ENCODE data around the gene KCNH5. TPM values are rescaled to one million over a fixed set of nuclear protein-coding genes. Genes with fewer than 3 reads are reported as not detected.
"Not testable (repeated sequence)": the region's sequence is repeated elsewhere in the genome, so short reads cannot be mapped to it uniquely, and the experiment has no call there.

The KCNH5 gene
- total RNA-seq, 2 experiments from 2014 or later, result not detected

DNA sequence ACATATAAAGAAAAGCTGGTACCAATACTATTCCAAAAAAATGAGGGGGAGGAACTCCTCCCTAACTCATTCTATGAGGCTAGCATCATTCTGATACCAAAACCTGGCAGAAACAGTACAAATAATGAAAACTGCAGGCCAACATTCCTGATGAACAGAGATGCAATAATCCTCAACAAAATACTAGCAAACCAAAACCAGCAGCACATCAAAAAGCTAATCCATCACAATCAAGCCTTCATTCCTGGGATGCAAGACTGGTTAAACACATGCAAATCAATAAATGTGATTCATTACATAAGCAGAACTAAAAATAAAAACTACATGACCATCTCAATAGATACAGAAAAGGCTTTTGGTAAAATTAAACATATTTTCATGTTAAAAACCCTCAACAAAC, 281.3 kb downstream of the KCNH5 start:
- H3K27ac Mint-ChIP-seq, result no peak overlapping the region
- no peaks in the 10 kb centered on the region for H3K36me3 Mint-ChIP-seq (ENCODE audit: low read depth)
- no peaks in the 10 kb centered on the region for H3K27me3 Mint-ChIP-seq
- intact Hi-C loops (cut with micrococcal nuclease), result no loop called here
- no peaks in the 10 kb centered on the region for H3K4me1 Mint-ChIP-seq (ENCODE audit: low read depth)
- POLR2A ChIA-PET, result no interaction called here
- H3K9me3 Mint-ChIP-seq, result no peaks in the 10 kb centered on the region
- TF ChIP-seq, protein P1, sequence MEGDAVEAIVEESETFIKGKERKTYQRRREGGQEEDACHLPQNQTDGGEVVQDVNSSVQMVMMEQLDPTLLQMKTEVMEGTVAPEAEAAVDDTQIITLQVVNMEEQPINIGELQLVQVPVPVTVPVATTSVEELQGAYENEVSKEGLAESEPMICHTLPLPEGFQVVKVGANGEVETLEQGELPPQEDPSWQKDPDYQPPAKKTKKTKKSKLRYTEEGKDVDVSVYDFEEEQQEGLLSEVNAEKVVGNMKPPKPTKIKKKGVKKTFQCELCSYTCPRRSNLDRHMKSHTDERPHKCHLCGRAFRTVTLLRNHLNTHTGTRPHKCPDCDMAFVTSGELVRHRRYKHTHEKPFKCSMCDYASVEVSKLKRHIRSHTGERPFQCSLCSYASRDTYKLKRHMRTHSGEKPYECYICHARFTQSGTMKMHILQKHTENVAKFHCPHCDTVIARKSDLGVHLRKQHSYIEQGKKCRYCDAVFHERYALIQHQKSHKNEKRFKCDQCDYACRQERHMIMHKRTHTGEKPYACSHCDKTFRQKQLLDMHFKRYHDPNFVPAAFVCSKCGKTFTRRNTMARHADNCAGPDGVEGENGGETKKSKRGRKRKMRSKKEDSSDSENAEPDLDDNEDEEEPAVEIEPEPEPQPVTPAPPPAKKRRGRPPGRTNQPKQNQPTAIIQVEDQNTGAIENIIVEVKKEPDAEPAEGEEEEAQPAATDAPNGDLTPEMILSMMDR (IDR thresholded peaks at IDR 0.05), result no peak
- H3K4me3 Mint-ChIP-seq, result no peak overlapping the region
- CTCF ChIA-PET, result no interaction called here
- DNase-seq (no peak), ATAC-seq (no peak)

GRCh38 chr14:62759796-62760195, 285.5 kb downstream of the KCNH5 start:
- Mint-ChIP-seq H3K4me1 (ENCODE audit: low read depth) (no peaks in the 10 kb centered on the region), H3K36me3 (ENCODE audit: low read depth) (no peaks in the 10 kb centered on the region), H3K27ac (no peak overlapping the region), H3K27me3 (no peaks in the 10 kb centered on the region), H3K9me3 (peaks cover 4% of the 10 kb centered on the region), H3K4me3 (no peak overlapping the region)
- ATAC-seq (no peak), DNase-seq (no peak)
- TF ChIP-seq, protein P1 (IDR thresholded peaks at IDR 0.05), result no peak
- CTCF ChIA-PET, result no interaction called here
- POLR2A ChIA-PET, result no interaction called here
- intact Hi-C loops (cut with micrococcal nuclease), result no loop called here

- CTCF ChIA-PET; H3K4me3 Mint-ChIP-seq; H3K36me3 Mint-ChIP-seq (ENCODE audit: low read depth); ATAC-seq; intact Hi-C loops (cut with micrococcal nuclease); H3K4me1 Mint-ChIP-seq (ENCODE audit: low read depth); POLR2A ChIA-PET; H3K9me3 Mint-ChIP-seq; H3K27ac Mint-ChIP-seq; H3K27me3 Mint-ChIP-seq; DNase-seq: not testable (repeated sequence)
Measured at GRCh38 chr14:62746881-62747280, 298.4 kb downstream of the KCNH5 start.

- H3K36me3 Mint-ChIP-seq (ENCODE audit: low read depth), result no peaks in the 10 kb centered on the region
- intact Hi-C loops (cut with micrococcal nuclease), result no loop called here
- no peak overlapping the region for H3K27ac Mint-ChIP-seq
- no peaks in the 10 kb centered on the region for H3K27me3 Mint-ChIP-seq
- ChIA-PET CTCF (no interaction called here), POLR2A (no interaction called here)
- no peak for DNase-seq
- H3K9me3 Mint-ChIP-seq, result no peaks in the 10 kb centered on the region
- no peaks in the 10 kb centered on the region for H3K4me1 Mint-ChIP-seq (ENCODE audit: low read depth)
- ATAC-seq, result no peak
- no peak overlapping the region for H3K4me3 Mint-ChIP-seq
- TF ChIP-seq, protein P1 (IDR thresholded peaks at IDR 0.05), result no peak
Measured at GRCh38 chr14:62745496-62745895, 299.8 kb downstream of the KCNH5 start.

- CTCF ChIA-PET, result no interaction called here
- H3K4me1 Mint-ChIP-seq (ENCODE audit: low read depth), result no peaks in the 10 kb centered on the region
- DNase-seq, result no peak
- H3K4me3 Mint-ChIP-seq, result no peak overlapping the region
- ATAC-seq, result no peak
- no peaks in the 10 kb centered on the region for H3K36me3 Mint-ChIP-seq (ENCODE audit: low read depth)
- POLR2A ChIA-PET, result interaction anchor here (0.6 kb wide), 1 partner anchor 16 kb away, joined by 3 read pairs; no protein-coding TSS in a partner anchor
- intact Hi-C loops (cut with micrococcal nuclease), result no loop called here
- no peak overlapping the region for H3K27ac Mint-ChIP-seq
- TF ChIP-seq, protein P1 (IDR thresholded peaks at IDR 0.05), result no peak
- H3K9me3 Mint-ChIP-seq, result no peaks in the 10 kb centered on the region
- H3K27me3 Mint-ChIP-seq, result no peaks in the 10 kb centered on the region
Measured at GRCh38 chr14:62743560-62743959, 301.7 kb downstream of the KCNH5 start.

DNA sequence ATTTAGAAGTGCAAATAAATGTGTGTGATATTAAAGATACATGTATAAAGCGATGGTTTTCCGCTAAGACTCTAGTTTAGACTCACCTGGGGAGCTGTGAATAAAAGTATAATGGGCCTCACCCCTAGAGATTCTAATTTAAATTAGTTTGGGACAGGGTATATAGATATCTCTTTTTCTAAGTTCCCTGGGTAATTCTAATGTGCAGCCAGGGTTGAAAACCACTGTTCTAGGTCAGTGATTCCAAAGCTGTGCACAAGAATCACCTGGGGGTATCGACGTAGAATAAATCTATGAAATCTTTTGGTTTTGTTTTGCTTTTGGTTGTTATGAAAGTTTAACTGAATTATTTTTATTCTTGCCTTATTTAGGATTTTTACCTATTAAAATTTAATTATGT, 302.1 kb downstream of the KCNH5 start:
- CTCF ChIA-PET, result no interaction called here

More for the DNA sequence above, 302.1 kb downstream of the KCNH5 start:
- DNase-seq (no peak), ATAC-seq (no peak)
- Mint-ChIP-seq H3K27ac (no peak overlapping the region), H3K27me3 (no peaks in the 10 kb centered on the region), H3K4me1 (ENCODE audit: low read depth) (no peaks in the 10 kb centered on the region), H3K36me3 (ENCODE audit: low read depth) (no peaks in the 10 kb centered on the region), H3K9me3 (no peaks in the 10 kb centered on the region), H3K4me3 (no peak overlapping the region)
- POLR2A ChIA-PET, result no interaction called here
- TF ChIP-seq, protein P1 (IDR thresholded peaks at IDR 0.05), result no peak
- intact Hi-C loops (cut with micrococcal nuclease), result no loop called here

All from activated CD8-positive, alpha-beta T cell treated with anti-CD3 and anti-CD28 coated beads for 36 hours (primary cell).